Large intestine (tissue), 3 donors: ENCODE measurements around the gene STX12. TPM values are rescaled to one million over a fixed set of nuclear protein-coding genes. Genes with fewer than 3 reads are reported as not detected.

Source experiments
- DNase-seq, 2 donors: peaks; one replicate each; pipeline versions ENCODE4 v3.0.0 to v3.0.0-alpha.2; 2013
- H3K27ac ChIP-seq: one replicate; pipeline ENCODE4 v1.5.1; 2013; ENCODE audit warnings: low read length
- H3K27me3 ChIP-seq: 2 replicates; pipeline ENCODE4 v1.6.1; 2013; ENCODE audit warnings: low read length; ENCODE audit not compliant: control insufficient read depth, insufficient read depth
- H3K36me3 ChIP-seq: 2 replicates; pipeline ENCODE4 v1.6.1; 2013; ENCODE audit warnings: low read length; ENCODE audit not compliant: control insufficient read depth, insufficient read depth
- H3K4me1 ChIP-seq: one replicate; pipeline ENCODE4 v1.6.1; 2013; ENCODE audit warnings: low read length; ENCODE audit not compliant: control insufficient read depth, insufficient read depth
- H3K4me3 ChIP-seq: one replicate; pipeline ENCODE4 v1.5.1; 2013; ENCODE audit warnings: low read length
- H3K9me3 ChIP-seq: one replicate; pipeline ENCODE4 v1.6.1; 2013; ENCODE audit warnings: mild to moderate bottlenecking, low read depth, low read length, moderate library complexity; ENCODE audit not compliant: control insufficient read depth
- WGBS: methylation state at CpG from one replicate; pipeline ENCODE4 v1.1.5; 2013; ENCODE audit warnings: low lambda C conversion rate; ENCODE audit not compliant: insufficient coverage; 5-methylcytosine and 5-hydroxymethylcytosine counted together
- polyA plus RNA-seq: library from polyadenylated mRNA; unstranded; fragments of 120-200 nt; gene quantifications from one replicate; pipeline ENCODE4 v1.2.1, GENCODE V29; 2013

Gene STX12
- polyA plus RNA-seq, 1 donor = 66.2 TPM

- WGBS = 80% methylated on average over 1 of the region's 4 CpGs
- Histone ChIP-seq H3K9me3 (no peaks in the 10 kb centered on the region), H3K27ac (no peak overlapping the region), H3K27me3 (no peaks in the 10 kb centered on the region), H3K36me3 (peaks cover 47% of the 10 kb centered on the region), H3K4me1 (no peaks in the 10 kb centered on the region), H3K4me3 (no peak overlapping the region)
- DNase-seq = no peak
Measured at GRCh38 chr1:27745466-27745865, 27.6 kb upstream of the STX12 start.

GRCh38 chr1:27752360-27752759 is 20.7 kb upstream of the STX12 start:
- DNase-seq = no peak
- H3K4me1 ChIP-seq = no peaks in the 10 kb centered on the region
- H3K36me3 ChIP-seq = peaks cover 47% of the 10 kb centered on the region
- WGBS = no CpG with 5 or more reads among the region's 3 CpGs
- no peaks in the 10 kb centered on the region for H3K9me3 ChIP-seq
- H3K4me3 ChIP-seq = no peak overlapping the region
- no peak overlapping the region for H3K27ac ChIP-seq
- H3K27me3 ChIP-seq = no peaks in the 10 kb centered on the region

DNA sequence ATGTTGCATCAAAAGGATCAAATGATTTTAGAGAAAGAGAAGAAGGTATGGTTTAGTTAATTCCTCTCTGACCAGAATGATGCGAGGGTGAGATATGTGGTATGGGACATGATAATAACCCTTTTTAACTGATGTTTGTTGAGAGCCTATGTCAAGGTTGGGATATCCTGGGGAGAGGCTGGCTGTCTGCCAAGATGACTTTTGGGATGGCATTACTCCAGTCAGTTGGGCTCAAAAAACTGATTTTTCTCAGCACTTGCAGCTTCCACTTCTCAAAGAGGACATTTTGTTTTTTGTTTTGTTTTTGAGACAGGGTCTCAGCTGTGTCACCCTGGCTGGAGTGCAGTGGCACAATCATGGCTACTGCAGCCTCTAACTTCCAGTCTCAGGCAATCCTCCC is 17.7 kb upstream of the STX12 start:
- H3K9me3 ChIP-seq = no peaks in the 10 kb centered on the region
- no peaks in the 10 kb centered on the region for H3K4me1 ChIP-seq
- no peak overlapping the region for H3K27ac ChIP-seq
- H3K4me3 ChIP-seq = no peak overlapping the region
- WGBS = 100% methylated on average over 1 of the region's 1 CpG
- peaks cover 48% of the 10 kb centered on the region for H3K36me3 ChIP-seq
- no peaks in the 10 kb centered on the region for H3K27me3 ChIP-seq
- no peak for DNase-seq

GRCh38 chr1:27755865-27756264 is 17.2 kb upstream of the STX12 start:
- Histone ChIP-seq H3K4me3 (no peak overlapping the region), H3K4me1 (no peaks in the 10 kb centered on the region), H3K27me3 (no peaks in the 10 kb centered on the region), H3K9me3 (no peaks in the 10 kb centered on the region), H3K27ac (no peak overlapping the region), H3K36me3 (peaks cover 43% of the 10 kb centered on the region)
- no peak for DNase-seq
- no CpG with 5 or more reads among the region's 4 CpGs for WGBS

DNA sequence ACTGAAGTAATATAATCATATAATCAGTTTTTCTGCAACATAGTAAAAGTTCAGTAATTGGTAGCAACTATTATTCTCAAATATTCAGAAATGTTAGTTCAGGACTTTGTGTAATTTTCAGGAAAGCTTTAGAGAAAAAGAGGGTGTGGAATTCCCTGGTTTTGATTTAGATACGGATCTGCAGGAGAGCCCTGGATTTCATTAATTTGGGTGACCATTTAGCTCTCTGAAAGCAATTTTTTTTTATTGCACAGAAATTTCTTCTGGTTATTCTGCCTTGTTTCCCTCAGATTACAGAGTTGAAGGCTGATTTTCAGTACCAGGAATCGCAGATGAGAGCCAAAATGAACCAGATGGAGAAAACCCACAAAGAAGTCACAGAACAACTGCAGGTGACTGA is 13.8 kb upstream of the STX12 start:
- Histone ChIP-seq H3K36me3 (peaks cover 40% of the 10 kb centered on the region), H3K27ac (no peak overlapping the region), H3K27me3 (no peaks in the 10 kb centered on the region), H3K9me3 (no peaks in the 10 kb centered on the region), H3K4me1 (no peaks in the 10 kb centered on the region), H3K4me3 (no peak overlapping the region)
- no CpG with 5 or more reads among the region's 2 CpGs for WGBS
- no peak for DNase-seq

- Histone ChIP-seq H3K4me3 (no peak overlapping the region), H3K27me3 (no peaks in the 10 kb centered on the region), H3K4me1 (no peaks in the 10 kb centered on the region), H3K36me3 (peaks cover 32% of the 10 kb centered on the region), H3K27ac (no peak overlapping the region), H3K9me3 (no peaks in the 10 kb centered on the region)
- WGBS = 80% methylated on average over 2 of the region's 3 CpGs
- DNase-seq = peak in 1 of 2 donors; percentile 28
Measured at GRCh38 chr1:27760426-27760825, 12.6 kb upstream of the STX12 start.

- Histone ChIP-seq H3K4me3 (no peak overlapping the region), H3K4me1 (no peaks in the 10 kb centered on the region), H3K36me3 (peaks cover 16% of the 10 kb centered on the region), H3K27me3 (no peaks in the 10 kb centered on the region), H3K9me3 (no peaks in the 10 kb centered on the region), H3K27ac (no peak overlapping the region)
- WGBS = no CpG with 5 or more reads among the region's 1 CpG
- no peak for DNase-seq
Measured at GRCh38 chr1:27762033-27762432, 11.0 kb upstream of the STX12 start.

DNA sequence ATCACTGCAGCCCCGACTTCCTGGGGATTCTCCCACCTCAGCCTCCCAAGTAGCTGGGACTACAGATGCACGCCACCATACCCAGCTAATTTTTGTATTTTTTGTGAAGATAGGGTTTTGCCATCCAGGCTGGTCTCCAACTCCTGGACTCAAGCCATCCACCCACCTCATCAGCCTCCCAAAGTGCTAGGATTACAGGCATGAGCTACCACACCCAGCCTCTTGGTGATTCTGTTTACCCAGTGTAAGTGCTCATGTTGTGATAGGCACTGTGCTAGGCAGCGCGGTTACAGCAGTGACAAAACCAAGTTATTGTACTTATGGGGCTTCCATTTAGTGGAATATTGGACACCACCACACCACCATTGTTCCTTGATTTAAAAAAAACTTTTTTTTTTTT is 9.7 kb upstream of the STX12 start:
- no peaks in the 10 kb centered on the region for H3K27me3 ChIP-seq
- peaks cover 12% of the 10 kb centered on the region for H3K36me3 ChIP-seq
- no peak overlapping the region for H3K27ac ChIP-seq
- no peak for DNase-seq
- WGBS = no CpG with 5 or more reads among the region's 4 CpGs
- no peaks in the 10 kb centered on the region for H3K4me1 ChIP-seq
- H3K9me3 ChIP-seq = no peaks in the 10 kb centered on the region
- H3K4me3 ChIP-seq = no peak overlapping the region

GRCh38 chr1:27770293-27770830 is 2.7 kb upstream of the STX12 start:
- H3K36me3 ChIP-seq = no peaks in the 10 kb centered on the region
- H3K27me3 ChIP-seq = no peaks in the 10 kb centered on the region
- H3K4me3 ChIP-seq = no peak overlapping the region
- H3K27ac ChIP-seq = no peak overlapping the region
- DNase-seq = no peak
- peaks cover 1% of the 10 kb centered on the region for H3K4me1 ChIP-seq
- no peaks in the 10 kb centered on the region for H3K9me3 ChIP-seq
- WGBS = no CpG with 5 or more reads among the region's 2 CpGs

DNA sequence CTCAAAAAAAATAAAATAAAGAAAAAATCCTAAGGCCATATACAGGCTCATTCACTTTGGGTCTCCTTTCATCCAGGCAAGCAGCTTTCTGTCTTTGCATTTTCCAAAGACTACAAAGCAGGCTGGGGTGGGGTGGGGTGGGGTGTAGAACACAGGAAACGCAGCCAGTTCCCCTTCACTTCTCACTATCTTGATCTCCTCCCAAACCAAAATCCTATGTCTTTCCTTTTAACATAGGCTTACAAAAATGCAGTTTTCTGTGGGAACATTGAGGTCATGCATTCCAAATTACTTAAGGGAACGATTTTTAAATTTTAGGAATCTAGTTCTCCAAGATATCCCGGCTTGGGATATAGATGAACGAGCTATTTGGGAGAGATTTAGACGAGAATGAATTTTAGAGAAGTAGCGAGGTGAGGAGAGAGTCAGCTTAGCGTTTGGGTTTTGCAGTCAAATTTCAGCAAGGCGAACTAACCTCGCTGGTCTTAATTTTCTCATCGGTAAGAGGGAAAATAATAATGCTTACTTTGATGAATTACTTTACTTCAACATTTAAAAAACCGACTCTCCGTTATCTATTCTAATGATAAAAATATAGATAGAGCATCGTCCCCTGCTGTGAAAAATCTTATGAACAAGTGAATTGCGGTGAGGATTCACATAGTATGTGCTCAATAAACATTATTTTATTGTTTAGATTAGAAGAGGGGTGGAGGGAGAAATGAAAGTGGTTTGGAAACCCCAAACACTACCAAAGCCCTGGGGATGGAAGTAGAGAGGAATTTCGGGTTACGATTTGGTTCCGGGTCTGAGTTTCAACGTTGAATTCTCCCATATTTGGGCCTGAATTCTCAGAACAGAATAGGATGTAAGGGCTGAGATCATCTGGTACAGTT is 735 bp upstream of the STX12 start:
- peak overlapping the region; percentile 87 for H3K4me3 ChIP-seq
- H3K4me1 ChIP-seq = peaks cover 5% of the 10 kb centered on the region
- peak overlapping the region; percentile 96 for H3K27ac ChIP-seq
- no peaks in the 10 kb centered on the region for H3K27me3 ChIP-seq
- H3K9me3 ChIP-seq = no peaks in the 10 kb centered on the region
- peaks cover 4% of the 10 kb centered on the region for H3K36me3 ChIP-seq
- 50% methylated on average over 9 of the region's 18 CpGs for WGBS
- DNase-seq = no peak
